K562 (cell line): Measurements from ENCODE around the gene TMEM95. TPM values are rescaled to one million over a fixed set of nuclear protein-coding genes. Genes with fewer than 3 reads are reported as not detected.

Source experiments
- ATAC-seq: fragments of 200-7000 bp; cut with Tn5 transposase; 3 replicates; pipeline ENCODE4 v1.9.1; 2020; ENCODE audit warnings: moderate library complexity
- BruUV-seq: library from RNA; stranded (reverse); fragments of 400-500 nt; replicated peaks from 2 replicates; lab custom pipeline; 2021; lab: Mats Ljungman, UMichigan
- CTCF ChIA-PET: fragments of 300-600 bp; formaldehyde crosslinking; extraction: SDS; loops from one replicate; lab custom pipeline; 2021; ENCODE audit warnings: low intra/inter-chr PET ratio; lab: Yijun Ruan, JAX
- POLR2A ChIA-PET: fragments of 300-600, 350-650 bp; sonication (Branson Sonifier 250); formaldehyde crosslinking; extraction: SDS; loops from one replicate; lab custom pipeline; 2021; ENCODE audit warnings: antibody characterized with exemption, inconsistent platforms; lab: Yijun Ruan, JAX
- DNase-seq, 4 experiments: peaks; one replicate each; pipeline versions ENCODE4 v3.0.0 to v3.0.0-alpha.2; 2011 to 2018; ENCODE audit warnings: low spot score in 3 of 4, mixed read lengths in 3 of 4; ENCODE audit errors: extremely low read depth in 1 of 4
- FAIRE-seq: peaks from 2 replicates; lab custom pipeline; 2011; peaks lifted over from hg19 to GRCh38; lab: Jason Lieb, UNC
- H2AFZ ChIP-seq: 2 replicates; pipeline ENCODE4 v1.6.0; 2011; ENCODE audit warnings: low read depth, low read length, control low read depth, inconsistent platforms
- H3K27ac ChIP-seq: fragments of 200-600 bp; 3 replicates; pipeline ENCODE4 v1.8.0; 2011; ENCODE audit warnings: low read depth, mild to moderate bottlenecking, control low read depth, inconsistent platforms, low read length, moderate library complexity, mixed read lengths; ENCODE audit errors: extremely low read depth
- H3K27me3 ChIP-seq, 2 experiments: fragments of 300-600 bp in 1 of 2; 2 replicates in 1 of 2; 3 replicates in 1 of 2; pipeline versions ENCODE4 v1.6.0 to v1.8.0; 2011; ENCODE audit warnings: inconsistent platforms in 2 of 2, low read length in 2 of 2, mild to moderate bottlenecking in 1 of 2, mixed read lengths in 1 of 2, moderate library complexity in 1 of 2; ENCODE audit not compliant: control insufficient read depth in 2 of 2, insufficient read depth in 2 of 2
- H3K36me3 ChIP-seq: fragments of 300-600 bp; 3 replicates; pipeline ENCODE4 v1.8.0; 2011; ENCODE audit warnings: mild to moderate bottlenecking, low read length, inconsistent platforms; ENCODE audit not compliant: control insufficient read depth, insufficient read depth
- H3K4me1 ChIP-seq, 2 experiments: fragments of 200-600 bp in 1 of 2; replicated peaks in 1 of 2; 2 replicates in 1 of 2; 3 replicates in 1 of 2; pipeline versions ENCODE4 v1.5.1 to v1.8.0; 2011; ENCODE audit warnings: inconsistent platforms in 2 of 2, low read length in 2 of 2, mild to moderate bottlenecking in 1 of 2, mixed read lengths in 1 of 2, moderate library complexity in 1 of 2; ENCODE audit not compliant: control insufficient read depth in 2 of 2, insufficient read depth in 2 of 2
- H3K4me2 ChIP-seq: 2 replicates; pipeline ENCODE4 v1.6.1; 2011; ENCODE audit warnings: low read length, control low read depth, inconsistent platforms, mixed read lengths; ENCODE audit not compliant: insufficient read depth
- H3K4me3 ChIP-seq: fragments of 200-600 bp; sonication (generic), shearing (Covaris generic); 2 replicates; pipeline ENCODE4 v1.5.1; 2016; ENCODE audit warnings: control low read depth, inconsistent platforms
- H3K79me2 ChIP-seq: fragments of 200-600 bp; 3 replicates; pipeline ENCODE4 v1.8.0; 2011; ENCODE audit warnings: low read length, inconsistent platforms; ENCODE audit not compliant: control insufficient read depth, insufficient read depth
- H3K9ac ChIP-seq, 2 experiments: 2 replicates each; pipeline versions ENCODE4 v1.6.0 to v1.6.1; 2011; ENCODE audit warnings: low read depth in 2 of 2, low read length in 2 of 2, control low read depth in 1 of 2, inconsistent platforms in 1 of 2, mild to moderate bottlenecking in 1 of 2, mixed read lengths in 1 of 2; ENCODE audit not compliant: insufficient read depth in 1 of 2
- H3K9me1 ChIP-seq: one replicate; pipeline ENCODE4 v1.6.0; 2011; ENCODE audit warnings: inconsistent platforms, mild to moderate bottlenecking, low read length, moderate library complexity; ENCODE audit not compliant: control insufficient read depth, insufficient read depth
- H3K9me3 ChIP-seq: replicated peaks from 2 replicates; pipeline ENCODE4 v1.5.1; 2011; ENCODE audit warnings: low read depth, low read length, inconsistent platforms; ENCODE audit not compliant: control insufficient read depth, insufficient read depth
- H4K20me1 ChIP-seq: replicated peaks from 2 replicates; pipeline ENCODE4 v1.6.1; 2011; ENCODE audit warnings: low read length, inconsistent platforms, mixed read lengths; ENCODE audit not compliant: control insufficient read depth, insufficient read depth
- CBFA2T2 ChIP-seq: fragments of 450-650 bp; conservative IDR thresholded peaks from 2 replicates; pipeline ENCODE4 v1.6.1; 2017; ENCODE audit warnings: mild to moderate bottlenecking
- CC2D1A ChIP-seq: fragments of 450-650 bp; IDR thresholded peaks from 2 replicates; pipeline ENCODE4 v1.6.1; 2017; ENCODE audit warnings: mild to moderate bottlenecking
- CREM ChIP-seq: IDR thresholded peaks from 2 replicates; pipeline ENCODE4 v1.6.1; 2014; ENCODE audit warnings: antibody characterized with exemption, low read depth
- CXXC5 ChIP-seq: fragments of 250-450 bp; sonication (Bioruptor Pico); IDR thresholded peaks from 2 replicates; pipeline ENCODE4 v1.8.0; 2022; ENCODE audit warnings: inconsistent platforms, mild to moderate bottlenecking, moderate library complexity
- KLF16 ChIP-seq: IDR thresholded peaks from 2 replicates; pipeline ENCODE4 v1.6.1; 2016; ENCODE audit warnings: antibody characterized with exemption
- PHF8 ChIP-seq: fragments of 200-600 bp; sonication (generic); IDR thresholded peaks from 2 replicates; pipeline ENCODE4 v1.6.1; 2012; ENCODE audit warnings: mixed run types, mild to moderate bottlenecking, inconsistent platforms, low read length, moderate library complexity, borderline replicate concordance
- POLR2G ChIP-seq: fragments of 200-400 bp; formaldehyde crosslinking; IDR thresholded peaks from 2 replicates; pipeline ENCODE4 v1.6.1; 2017; ENCODE audit warnings: low read depth, mild to moderate bottlenecking, antibody characterized with exemption, low read length, moderate library complexity
- RB1 ChIP-seq: fragments of 450-650 bp; IDR thresholded peaks from 2 replicates; pipeline ENCODE4 v1.6.1; 2017; ENCODE audit warnings: low read depth, mild to moderate bottlenecking
- SMC3 ChIP-seq: conservative IDR thresholded peaks from 2 replicates; pipeline ENCODE4 v1.6.1; 2011; ENCODE audit warnings: low read depth, low read length, improper control_type of control experiment; ENCODE audit not compliant: insufficient read depth
- ZFX ChIP-seq: sonication (generic); formaldehyde crosslinking; IDR thresholded peaks from 2 replicates; pipeline ENCODE4 v1.8.0; 2022; ENCODE audit warnings: mild to moderate bottlenecking, missing genetic modification reagents, moderate library complexity
- WGBS: fragments of 100-300 bp; shearing (Covaris generic); methylation state at CpG from one replicate; pipeline ENCODE4 v1.1.6; 2016; ENCODE audit warnings: low coverage, mixed read lengths; ENCODE audit not compliant: insufficient coverage; ENCODE audit errors: missing lambda C conversion rate; 5-methylcytosine and 5-hydroxymethylcytosine counted together
- in situ Hi-C: fragments of 300-500 bp; cut with MboI; formaldehyde crosslinking; loops from 4 replicates; pipeline ENCODE4 v1.15.0; 2018; ENCODE audit warnings: inconsistent platforms, mixed read lengths
- intact Hi-C: fragments of 100-400 bp; cut with micrococcal nuclease; formaldehyde crosslinking; loops from 2 replicates; pipeline ENCODE4 v1.14.2; 2022
- polyA plus RNA-seq, 8 experiments: library from polyadenylated mRNA; depleted of rRNA in 4 of 8; stranded (reverse) in 5 of 8; unstranded in 3 of 8; fragments of >200 nt; fragmentation: Nextera tagmentation in 2 of 8; fragmentation: Illumina TruSeq in 1 of 8; extraction: Ambion mirVana in 2 of 8; extraction: Trizol in 1 of 8; gene quantifications; 2 replicates each; pipeline versions ENCODE4 v1.2.1 to v1.2.3, GENCODE V29; 2011 to 2014; ENCODE audit warnings: inconsistent platforms in 1 of 8, missing spikeins in 1 of 8
- total RNA-seq, 7 experiments: library from RNA; depleted of rRNA in 6 of 7; stranded (reverse); fragments of >200 nt in 6 of 7; fragmentation: Illumina TruSeq in 2 of 7; extraction: Trizol in 2 of 7; gene quantifications; 2 replicates each; pipeline versions ENCODE4 v1.2.1 to v1.2.3, GENCODE V29; 2011 to 2021; ENCODE audit warnings: low replicate concordance in 1 of 7
- TF ChIP-seq, protein P1 (sequence below): fragments of 200-800 bp; sonication (Bioruptor generic); IDR thresholded peaks from 2 replicates; pipeline ENCODE4 v1.6.1; 2017; ENCODE audit warnings: missing genetic modification characterization, missing compliant biosample characterization
- TF ChIP-seq, protein P2 (sequence below): sonication (generic); formaldehyde crosslinking; IDR thresholded peaks from 2 replicates; pipeline ENCODE4 v1.8.0; 2022; ENCODE audit warnings: missing genetic modification reagents, mild to moderate bottlenecking, borderline replicate concordance
- TF ChIP-seq, protein P3 (sequence below), 2 experiments: IDR thresholded peaks; 2 replicates each; pipeline ENCODE4 v1.6.1; 2011; ENCODE audit warnings: borderline replicate concordance in 1 of 2, control low read depth in 1 of 2, low read depth in 1 of 2, low read length in 1 of 2, mild to moderate bottlenecking in 1 of 2, mixed read lengths in 1 of 2, moderate library complexity in 1 of 2; ENCODE audit not compliant: insufficient read depth in 1 of 2, insufficient read length in 1 of 2, poor library complexity in 1 of 2, severe bottlenecking in 1 of 2; ENCODE audit errors: extremely low read depth in 1 of 2
- TF ChIP-seq, protein P4 (sequence below), 2 experiments: fragments of 450-650 bp; IDR thresholded peaks; 2 replicates each; pipeline ENCODE4 v1.6.1; 2016

Gene TMEM95
- total and polyA plus RNA-seq, 9 of the 15 experiments (the other 6 are each of a cell fraction or from before 2014, with no cell fraction given), result not detected

DNA sequence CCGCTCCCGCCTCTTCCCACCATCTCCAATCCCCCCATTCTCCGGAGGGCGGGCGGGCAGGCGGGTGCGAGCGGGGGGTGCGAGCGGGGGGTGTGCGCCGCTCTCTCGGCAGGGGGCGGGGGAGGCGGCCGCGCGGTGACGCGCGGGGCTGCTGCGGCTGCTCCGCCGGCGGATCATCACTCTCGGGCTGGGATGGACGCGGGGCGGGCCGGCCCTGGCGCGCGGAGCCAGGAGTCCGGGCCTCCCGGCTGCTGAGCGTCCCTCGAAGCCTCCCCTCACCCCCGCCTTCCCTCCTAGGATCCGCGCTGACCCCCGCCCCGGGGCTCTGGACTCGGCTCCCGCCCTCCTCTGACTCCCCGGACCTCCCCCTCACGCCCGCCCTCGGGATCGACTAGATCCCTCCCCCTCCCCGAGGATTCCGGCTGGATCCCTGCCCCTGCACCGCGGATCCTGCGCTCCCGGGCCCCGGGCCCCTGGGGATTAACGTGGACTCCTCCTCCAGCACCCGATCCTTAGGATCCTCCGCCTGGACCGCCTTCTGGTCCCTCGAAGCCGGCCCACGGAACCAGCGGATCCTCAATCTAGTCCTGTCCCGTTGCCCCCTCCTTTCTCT is 49.9 kb downstream of the TMEM95 start:
- POLR2A ChIA-PET, result interaction anchor here (0.8 to 1.8 kb wide), 6 partner anchors 13 to 174 kb away, joined by 3 to 23 read pairs (median 4); partner anchors contain the start of genes CD68, POLR2A and ZBTB4
- Histone ChIP-seq H4K20me1 (no peaks in the 10 kb centered on the region), H3K27ac (peak overlapping the region; percentile 78), H3K9ac (peak overlapping the region; percentile 67 to 87; a peak in 3 of 4 replicates), H3K4me1 (peaks cover 11 to 25% of the 10 kb centered on the region in 2 experiments; a peak in 3 of 5 replicates), H3K9me3 (no peaks in the 10 kb centered on the region), H3K9me1 (no peaks in the 10 kb centered on the region), H3K27me3 (no peaks in the 10 kb centered on the region), H3K4me3 (peak overlapping the region; percentile 68), H3K36me3 (peaks cover 6% of the 10 kb centered on the region; the same call in 1 of the 3 replicates), H3K4me2 (peak overlapping the region; percentile 78), H3K79me2 (peaks cover 8% of the 10 kb centered on the region; the same call in 2 of the 3 replicates), H2AFZ (peak overlapping the region; percentile 85)
- CTCF ChIA-PET, result no interaction called here
- FAIRE-seq (no peak), ATAC-seq (peak; percentile 63), DNase-seq (peak in 2 of 4 experiments; percentile 67 to 71)
- no TSS peak for BruUV-seq
- in situ Hi-C loops, result no loop called here
- WGBS, result no CpG with 5 or more reads among the region's 65 CpGs
- intact Hi-C loops, result loop anchor here (5.0 kb wide), 2 partner anchors 32 to 77 kb away; partner anchors contain the start of genes FGF11, POLR2A, SLC35G6 and TMEM102
- TF ChIP-seq, protein P1, sequence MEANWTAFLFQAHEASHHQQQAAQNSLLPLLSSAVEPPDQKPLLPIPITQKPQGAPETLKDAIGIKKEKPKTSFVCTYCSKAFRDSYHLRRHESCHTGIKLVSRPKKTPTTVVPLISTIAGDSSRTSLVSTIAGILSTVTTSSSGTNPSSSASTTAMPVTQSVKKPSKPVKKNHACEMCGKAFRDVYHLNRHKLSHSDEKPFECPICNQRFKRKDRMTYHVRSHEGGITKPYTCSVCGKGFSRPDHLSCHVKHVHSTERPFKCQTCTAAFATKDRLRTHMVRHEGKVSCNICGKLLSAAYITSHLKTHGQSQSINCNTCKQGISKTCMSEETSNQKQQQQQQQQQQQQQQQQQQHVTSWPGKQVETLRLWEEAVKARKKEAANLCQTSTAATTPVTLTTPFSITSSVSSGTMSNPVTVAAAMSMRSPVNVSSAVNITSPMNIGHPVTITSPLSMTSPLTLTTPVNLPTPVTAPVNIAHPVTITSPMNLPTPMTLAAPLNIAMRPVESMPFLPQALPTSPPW (CRISPR knock-in tag), result peak; percentile 97
- TF ChIP-seq CXXC5 (CRISPR knock-in tag), result 0 out of 2 replicates have a peak, but pooled peaks have one; percentile 42
- TF ChIP-seq, protein P2, sequence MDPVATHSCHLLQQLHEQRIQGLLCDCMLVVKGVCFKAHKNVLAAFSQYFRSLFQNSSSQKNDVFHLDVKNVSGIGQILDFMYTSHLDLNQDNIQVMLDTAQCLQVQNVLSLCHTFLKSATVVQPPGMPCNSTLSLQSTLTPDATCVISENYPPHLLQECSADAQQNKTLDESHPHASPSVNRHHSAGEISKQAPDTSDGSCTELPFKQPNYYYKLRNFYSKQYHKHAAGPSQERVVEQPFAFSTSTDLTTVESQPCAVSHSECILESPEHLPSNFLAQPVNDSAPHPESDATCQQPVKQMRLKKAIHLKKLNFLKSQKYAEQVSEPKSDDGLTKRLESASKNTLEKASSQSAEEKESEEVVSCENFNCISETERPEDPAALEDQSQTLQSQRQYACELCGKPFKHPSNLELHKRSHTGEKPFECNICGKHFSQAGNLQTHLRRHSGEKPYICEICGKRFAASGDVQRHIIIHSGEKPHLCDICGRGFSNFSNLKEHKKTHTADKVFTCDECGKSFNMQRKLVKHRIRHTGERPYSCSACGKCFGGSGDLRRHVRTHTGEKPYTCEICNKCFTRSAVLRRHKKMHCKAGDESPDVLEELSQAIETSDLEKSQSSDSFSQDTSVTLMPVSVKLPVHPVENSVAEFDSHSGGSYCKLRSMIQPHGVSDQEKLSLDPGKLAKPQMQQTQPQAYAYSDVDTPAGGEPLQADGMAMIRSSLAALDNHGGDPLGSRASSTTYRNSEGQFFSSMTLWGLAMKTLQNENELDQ (CRISPR knock-in tag), result no peak
- TF ChIP-seq CBFA2T2, result no peak
- peak; percentile 40 for TF ChIP-seq CREM
- TF ChIP-seq, protein P3, sequence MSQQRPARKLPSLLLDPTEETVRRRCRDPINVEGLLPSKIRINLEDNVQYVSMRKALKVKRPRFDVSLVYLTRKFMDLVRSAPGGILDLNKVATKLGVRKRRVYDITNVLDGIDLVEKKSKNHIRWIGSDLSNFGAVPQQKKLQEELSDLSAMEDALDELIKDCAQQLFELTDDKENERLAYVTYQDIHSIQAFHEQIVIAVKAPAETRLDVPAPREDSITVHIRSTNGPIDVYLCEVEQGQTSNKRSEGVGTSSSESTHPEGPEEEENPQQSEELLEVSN (IDR thresholded peaks at IDR 0.05; ENCODE audit: borderline replicate concordance in 1 of 2, extremely low read depth in 1 of 2, insufficient read depth in 1 of 2, insufficient read length in 1 of 2, low read depth in 1 of 2, low read length in 1 of 2, poor library complexity in 1 of 2, severe bottlenecking in 1 of 2), result peak in 1 of 2 experiments; percentile 35
- no peak for TF ChIP-seq KLF16
- TF ChIP-seq ZFX (CRISPR knock-in tag), result 0 out of 2 replicates have a peak, but pooled peaks have one; percentile 12
- TF ChIP-seq PHF8, result peak; percentile 42; the same call in 1 of the 2 replicates
- TF ChIP-seq, protein P4, sequence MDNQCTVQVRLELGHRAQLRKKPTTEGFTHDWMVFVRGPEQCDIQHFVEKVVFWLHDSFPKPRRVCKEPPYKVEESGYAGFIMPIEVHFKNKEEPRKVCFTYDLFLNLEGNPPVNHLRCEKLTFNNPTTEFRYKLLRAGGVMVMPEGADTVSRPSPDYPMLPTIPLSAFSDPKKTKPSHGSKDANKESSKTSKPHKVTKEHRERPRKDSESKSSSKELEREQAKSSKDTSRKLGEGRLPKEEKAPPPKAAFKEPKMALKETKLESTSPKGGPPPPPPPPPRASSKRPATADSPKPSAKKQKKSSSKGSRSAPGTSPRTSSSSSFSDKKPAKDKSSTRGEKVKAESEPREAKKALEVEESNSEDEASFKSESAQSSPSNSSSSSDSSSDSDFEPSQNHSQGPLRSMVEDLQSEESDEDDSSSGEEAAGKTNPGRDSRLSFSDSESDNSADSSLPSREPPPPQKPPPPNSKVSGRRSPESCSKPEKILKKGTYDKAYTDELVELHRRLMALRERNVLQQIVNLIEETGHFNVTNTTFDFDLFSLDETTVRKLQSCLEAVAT (IDR thresholded peaks at IDR 0.05), result 0 out of 4 replicates have a peak, but pooled peaks of 1 of the 2 experiments have one; percentile 23
- TF ChIP-seq CC2D1A, result peak; percentile 99
- 0 out of 2 replicates have a peak, but pooled peaks have one; percentile 37 for TF ChIP-seq RB1
- no peak for TF ChIP-seq SMC3
- peak; percentile 70 for TF ChIP-seq POLR2G
